ES-I3 (cell line): ENCODE measurements around the gene BORCS8.
"Not testable (repeated sequence)": the region's sequence is repeated elsewhere in the genome, so short reads cannot be mapped to it uniquely, and the experiment has no call there.

Experiments used
- H3K36me3 ChIP-seq: 2 replicates; pipeline ENCODE4 v1.6.1; 2013; ENCODE audit warnings: mild to moderate bottlenecking, low read length, control low read depth, moderate library complexity; ENCODE audit not compliant: insufficient read depth
- H3K4me1 ChIP-seq: 2 replicates; pipeline ENCODE4 v1.6.1; 2013; ENCODE audit warnings: mild to moderate bottlenecking, control low read depth, low read length; ENCODE audit not compliant: insufficient read depth
- H3K9ac ChIP-seq: 2 replicates; pipeline ENCODE4 v1.6.1; 2013; ENCODE audit warnings: low read depth, mild to moderate bottlenecking, low read length, moderate library complexity
- H3K9me3 ChIP-seq: 2 replicates; pipeline ENCODE4 v1.6.1; 2013; ENCODE audit warnings: mild to moderate bottlenecking, low read length, moderate library complexity; ENCODE audit not compliant: control insufficient read depth, insufficient read depth

Gene BORCS8

GRCh38 chr19:19139876-19140229 lies 52.1 kb downstream of the BORCS8 start:
- Histone ChIP-seq H3K36me3 (no peaks in the 10 kb centered on the region), H3K9ac (no peak overlapping the region), H3K4me1 (no peaks in the 10 kb centered on the region), H3K9me3 (no peaks in the 10 kb centered on the region)

DNA sequence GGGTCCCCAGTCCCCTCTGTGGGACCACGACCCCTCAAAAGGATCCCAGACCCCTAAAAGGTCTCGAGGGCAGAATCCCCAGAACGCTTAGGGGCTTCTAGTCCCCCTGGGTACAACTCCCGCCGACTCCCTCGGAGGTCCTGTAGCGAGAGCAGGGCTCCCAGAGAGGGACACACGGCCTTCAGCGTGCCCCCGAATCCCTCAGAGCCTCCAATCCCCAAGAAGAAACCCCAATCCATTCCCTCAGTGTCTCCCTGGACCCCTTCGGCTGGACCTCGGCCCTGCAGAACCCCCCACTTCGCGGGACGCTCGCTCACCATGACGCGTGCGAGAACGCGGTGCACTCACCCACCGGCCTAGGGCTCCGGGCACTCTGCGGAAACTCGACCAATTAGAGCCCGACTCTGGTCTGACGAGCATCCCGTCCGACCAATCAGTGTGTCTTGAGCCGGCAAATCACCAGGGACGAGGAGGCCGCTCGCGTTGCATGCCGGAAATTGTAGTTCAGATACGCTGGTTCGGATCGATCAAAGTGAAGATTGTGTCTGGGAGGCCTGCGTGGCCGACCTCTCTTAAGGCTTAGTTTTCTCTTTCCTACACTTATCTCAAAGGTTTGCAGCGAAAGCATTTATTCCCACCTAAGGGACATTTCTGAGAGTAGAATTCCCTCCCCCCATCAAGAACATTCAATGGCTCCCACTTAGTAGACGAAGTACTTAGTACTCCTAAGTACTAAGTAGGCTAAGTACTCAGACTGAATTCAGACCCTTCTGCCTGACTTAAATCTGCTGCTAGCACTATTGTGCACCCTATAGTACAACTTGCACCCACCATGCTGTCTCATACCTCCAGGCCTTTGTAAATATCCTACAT lies 53.6 kb downstream of the BORCS8 start, which contains the start of gene TMEM161A:
Gene TMEM161A (minus strand): TSS at position 370 of the 873 bp plus-strand sequence. CDS start 50 bp downstream, at position 320.
- H3K4me1 ChIP-seq: no peaks in the 10 kb centered on the region
- peak within 1 kb of the TSS; percentile 90 for H3K9ac ChIP-seq
- H3K36me3 ChIP-seq: no peaks in the 10 kb centered on the region
- no peaks in the 10 kb centered on the region for H3K9me3 ChIP-seq

GRCh38 chr19:19137556-19138108 lies 54.3 kb downstream of the BORCS8 start:
- H3K9me3 ChIP-seq: no peaks in the 10 kb centered on the region
- no peaks in the 10 kb centered on the region for H3K36me3 ChIP-seq
- H3K9ac ChIP-seq: peak overlapping the region; percentile 90
- no peaks in the 10 kb centered on the region for H3K4me1 ChIP-seq

GRCh38 chr19:19135713-19136112 lies 56.2 kb downstream of the BORCS8 start:
- not testable (repeated sequence) for H3K4me1 ChIP-seq, H3K9ac ChIP-seq, H3K9me3 ChIP-seq, H3K36me3 ChIP-seq

- H3K9ac ChIP-seq: peak overlapping the region; percentile 13; the same call in 1 of the 2 replicates
- H3K9me3 ChIP-seq: no peaks in the 10 kb centered on the region
- H3K36me3 ChIP-seq: no peaks in the 10 kb centered on the region
- no peaks in the 10 kb centered on the region for H3K4me1 ChIP-seq
Measured at GRCh38 chr19:19134687-19135158, 57.2 kb downstream of the BORCS8 start.

DNA sequence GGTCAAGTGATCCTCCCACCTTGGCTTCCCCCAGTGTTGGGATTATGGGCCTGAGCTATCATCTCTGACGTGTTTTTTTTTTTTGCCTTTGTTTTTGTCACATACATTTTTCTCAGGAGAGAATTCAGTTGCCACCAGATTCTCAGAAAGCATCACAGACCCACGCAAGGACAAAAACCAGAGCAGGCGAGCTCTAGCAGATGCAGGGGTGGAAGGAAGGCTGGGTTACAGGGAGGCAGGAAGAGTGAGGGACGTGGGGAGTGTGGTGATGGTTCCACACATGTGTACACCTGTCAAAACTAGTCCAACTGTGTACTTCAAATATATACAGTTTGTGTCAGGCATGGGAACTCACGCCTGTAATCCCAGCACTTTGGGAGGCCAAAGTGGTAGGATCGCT lies 58.0 kb downstream of the BORCS8 start:
- Histone ChIP-seq H3K9ac (no peak overlapping the region), H3K36me3 (no peaks in the 10 kb centered on the region; the same call in 1 of the 2 replicates)

DNA sequence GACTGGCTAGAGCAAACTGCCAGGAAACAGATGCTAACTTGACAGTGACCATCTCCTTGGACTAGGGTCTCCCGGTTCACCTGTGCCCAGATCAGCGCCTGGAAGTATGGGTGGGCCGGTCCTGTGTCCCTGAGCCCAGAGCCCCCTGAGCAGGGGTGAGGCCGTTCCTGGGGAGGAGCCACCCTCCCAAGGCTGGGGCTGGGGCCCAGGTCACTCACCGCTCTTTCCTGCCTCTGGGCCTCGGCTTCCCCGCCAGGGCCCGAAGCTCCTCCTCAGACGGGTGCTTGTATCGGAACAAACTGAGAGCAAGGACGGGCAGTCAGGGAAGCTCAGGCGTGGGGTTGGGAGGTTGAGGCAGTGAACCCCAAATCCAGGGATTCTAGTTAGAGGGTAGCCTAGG lies 59.0 kb downstream of the BORCS8 start:
- Histone ChIP-seq H3K4me1 (no peaks in the 10 kb centered on the region), H3K36me3 (no peaks in the 10 kb centered on the region; the same call in 1 of the 2 replicates), H3K9me3 (no peaks in the 10 kb centered on the region), H3K9ac (no peak overlapping the region)

More for the DNA sequence above, 58.0 kb downstream of the BORCS8 start:
- no peaks in the 10 kb centered on the region for H3K9me3 ChIP-seq
- H3K4me1 ChIP-seq: no peaks in the 10 kb centered on the region

DNA sequence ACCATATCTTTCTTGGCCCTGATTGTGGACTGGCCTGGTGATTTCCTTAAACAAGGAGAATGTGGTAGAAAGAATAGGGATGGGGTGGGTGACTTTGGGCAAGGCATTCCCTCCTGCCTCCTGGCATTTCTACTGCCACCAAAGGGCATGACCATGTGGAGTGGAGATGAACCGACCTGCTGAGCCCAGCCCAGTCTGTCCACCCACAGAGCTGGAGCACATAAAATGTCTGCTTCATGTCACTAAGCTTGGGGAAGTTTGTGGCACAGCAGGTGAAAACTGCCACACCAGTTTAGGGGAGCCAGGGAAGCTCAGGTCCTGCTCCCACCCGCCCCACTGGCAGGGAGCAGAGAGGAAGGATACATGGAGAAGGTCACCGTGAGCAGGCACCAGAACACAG lies 60.0 kb downstream of the BORCS8 start:
- Histone ChIP-seq H3K9me3 (no peaks in the 10 kb centered on the region), H3K36me3 (no peaks in the 10 kb centered on the region; the same call in 1 of the 2 replicates), H3K9ac (no peak overlapping the region), H3K4me1 (no peaks in the 10 kb centered on the region)
